ENCODE results near the gene CBLB. TPM values are rescaled to one million over a fixed set of nuclear protein-coding genes. Genes with fewer than 3 reads are reported as not detected.

Gene CBLB
- total and polyA plus RNA-seq, 2 of the 4 experiments (the other 2 are of a cell fraction): 10.1 to 20.1 TPM

- TF ChIP-seq RCOR1 (IDR thresholded peaks at IDR 0.05; ENCODE audit: insufficient replicate concordance, low read length) (no peak), RFX5 (IDR thresholded peaks at IDR 0.05; ENCODE audit: low read depth, low read length) (no peak), RAD21 (IDR thresholded peaks at IDR 0.05; ENCODE audit: low read length) (no peak), MAZ (IDR thresholded peaks at IDR 0.05; ENCODE audit: borderline replicate concordance, low read depth, low read length) (no peak), CTCF (conservative IDR thresholded peaks at IDR 0.05; ENCODE audit: low read depth, low read length) (no peak), NFE2L2 (IDR thresholded peaks at IDR 0.05; ENCODE audit: low read depth, low read length) (no peak), MAFK (IDR thresholded peaks at IDR 0.05; ENCODE audit: low read depth, low read length) (no peak), FOS (IDR thresholded peaks at IDR 0.05; ENCODE audit: low read depth, low read length) (no peak), CEBPB (IDR thresholded peaks at IDR 0.05; ENCODE audit: low read depth, low read length) (no peak), BHLHE40 (IDR thresholded peaks at IDR 0.05; ENCODE audit: low read depth, low read length) (no peak), MXI1 (IDR thresholded peaks at IDR 0.05; ENCODE audit: borderline replicate concordance, low read depth, low read length) (no peak)
- TF ChIP-seq, protein P1, sequence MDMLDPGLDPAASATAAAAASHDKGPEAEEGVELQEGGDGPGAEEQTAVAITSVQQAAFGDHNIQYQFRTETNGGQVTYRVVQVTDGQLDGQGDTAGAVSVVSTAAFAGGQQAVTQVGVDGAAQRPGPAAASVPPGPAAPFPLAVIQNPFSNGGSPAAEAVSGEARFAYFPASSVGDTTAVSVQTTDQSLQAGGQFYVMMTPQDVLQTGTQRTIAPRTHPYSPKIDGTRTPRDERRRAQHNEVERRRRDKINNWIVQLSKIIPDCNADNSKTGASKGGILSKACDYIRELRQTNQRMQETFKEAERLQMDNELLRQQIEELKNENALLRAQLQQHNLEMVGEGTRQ (IDR thresholded peaks at IDR 0.05; ENCODE audit: low read depth, low read length): no peak
- WGBS, 2 experiments (ENCODE audit: extremely low coverage in 2 of 2, insufficient read length in 1 of 2): no CpG with 5 or more reads among the region's 2 CpGs
- Histone ChIP-seq H3K56ac (ENCODE audit: extremely low read depth, insufficient read depth, low read length) (no peak overlapping the region), H2BK20ac (ENCODE audit: low read depth, low read length) (no peak overlapping the region), H2BK15ac (ENCODE audit: low read depth, low read length) (no peak overlapping the region), H3K9ac (ENCODE audit: low read depth, low read length) (no peak overlapping the region), H3K36me3 (ENCODE audit: control insufficient read depth, insufficient read depth, low read length) (no peaks in the 10 kb centered on the region), H2BK120ac (ENCODE audit: low read depth, low read length) (no peak overlapping the region), H3K27me3 (ENCODE audit: control insufficient read depth, insufficient read depth, low read length) (no peaks in the 10 kb centered on the region), H3K9me1 (ENCODE audit: insufficient read depth, low read length) (no peaks in the 10 kb centered on the region), H3K4me1 (ENCODE audit: control insufficient read depth, insufficient read depth, low read length) (peaks cover 3% of the 10 kb centered on the region; the same call in 1 of the 2 replicates), H4K8ac (ENCODE audit: low read depth in 2 of 2, low read length in 2 of 2) (no peak overlapping the region), H3K23ac (ENCODE audit: low read depth, low read length) (no peak overlapping the region), H3K14ac (replicated peaks; ENCODE audit: low read depth, low read length) (no peak overlapping the region), H3K4me2 (ENCODE audit: low read depth, low read length) (no peak overlapping the region), H4K5ac (ENCODE audit: low read depth, low read length) (no peak overlapping the region), H2AFZ (replicated peaks; ENCODE audit: low read length, poor library complexity) (no peak overlapping the region), H3K9me3 (ENCODE audit: control insufficient read depth, insufficient read depth, low read length) (no peaks in the 10 kb centered on the region), H3K4me3 (ENCODE audit: insufficient read depth, low read depth, low read length) (no peak overlapping the region), H4K20me1 (ENCODE audit: insufficient read depth, low read length) (no peaks in the 10 kb centered on the region), H4K91ac (ENCODE audit: insufficient read depth, low read depth, low read length) (no peak overlapping the region), H2AK9ac (replicated peaks; ENCODE audit: low read depth, low read length, poor library complexity) (no peak overlapping the region), H3K4ac (ENCODE audit: low read depth, low read length) (no peak overlapping the region), H3K79me1 (ENCODE audit: low read depth in 1 of 2, low read length in 2 of 2) (no peaks in the 10 kb centered on the region), H3K27ac (ENCODE audit: insufficient read depth, low read length) (no peak overlapping the region), H2AK5ac (ENCODE audit: low read depth, low read length) (no peak overlapping the region), H3K18ac (ENCODE audit: low read depth, low read length) (no peak overlapping the region; the same call in 1 of the 2 replicates), H2BK5ac (ENCODE audit: low read depth, low read length, poor library complexity, severe bottlenecking) (no peak overlapping the region)
- POLR2A ChIA-PET (ENCODE audit: unreplicated experiment): no interaction called here
- ATAC-seq (ENCODE audit: low read depth) (no peak), DNase-seq (no peak)
- BruUV-seq (replicated peaks): no TSS peak
- intact Hi-C loops (cut with micrococcal nuclease) (loop anchor here (10.0 kb wide), 1 partner anchor 58 kb away; no protein-coding TSS in a partner anchor), in situ Hi-C loops (cut with MboI; ENCODE audit: low sequenced_read_pairs) (no loop called here), dilution Hi-C loops (cut with HindIII; ENCODE audit: low sequenced_read_pairs, unreplicated experiment) (no loop called here)
- CTCF ChIA-PET: no interaction called here
Observed at GRCh38 chr3:105876780-105877327, 8.0 kb upstream of the CBLB start.
